HepG2 (cell line): Measurements from ENCODE around the gene SLC6A6. TPM values are rescaled to one million over a fixed set of nuclear protein-coding genes. Genes with fewer than 3 reads are reported as not detected.
A peak's percentile ranks its signal among the peaks of the same experiment; 100 is the strongest.

Source experiments
- ARHGAP35 ChIP-seq: sonication (generic); formaldehyde crosslinking; IDR thresholded peaks from 2 replicates; pipeline ENCODE4 v1.9.0; 2022; ENCODE audit warnings: mild to moderate bottlenecking, inconsistent platforms, moderate library complexity, missing genetic modification reagents, borderline replicate concordance
- DPF2 ChIP-seq: sonication (generic); formaldehyde crosslinking; IDR thresholded peaks from 2 replicates; pipeline ENCODE4 v1.4.0; 2020; ENCODE audit warnings: mild to moderate bottlenecking, low read depth, missing genetic modification reagents, borderline replicate concordance
- FOXA1 ChIP-seq, 2 experiments: fragments of 450-650 bp in 1 of 2; sonication (generic) in 1 of 2; formaldehyde crosslinking in 1 of 2; IDR thresholded peaks; 2 replicates each; pipeline versions ENCODE4 v1.4.0 to v1.6.1; 2016 to 2020; ENCODE audit warnings: missing genetic modification reagents in 1 of 2
- KLF12 ChIP-seq: sonication (generic); formaldehyde crosslinking; IDR thresholded peaks from 2 replicates; pipeline ENCODE4 v1.4.0; 2020; ENCODE audit warnings: missing genetic modification reagents, borderline replicate concordance
- KMT2A ChIP-seq: sonication (generic); formaldehyde crosslinking; IDR thresholded peaks from 2 replicates; pipeline ENCODE4 v1.4.0; 2020; ENCODE audit warnings: missing genetic modification reagents
- MXI1 ChIP-seq: IDR thresholded peaks from 3 replicates; pipeline ENCODE4 v1.6.1; 2012; ENCODE audit warnings: low read depth, low read length, inconsistent platforms, borderline replicate concordance
- NCOA1 ChIP-seq: sonication (generic); formaldehyde crosslinking; IDR thresholded peaks from 2 replicates; pipeline ENCODE4 v1.9.0; 2021; ENCODE audit warnings: missing genetic modification reagents
- RXRA ChIP-seq: sonication (generic); formaldehyde crosslinking; IDR thresholded peaks from 2 replicates; pipeline ENCODE4 v1.5.1; 2020; ENCODE audit warnings: missing genetic modification reagents
- SCMH1 ChIP-seq: sonication (generic); formaldehyde crosslinking; IDR thresholded peaks from 2 replicates; pipeline ENCODE4 v1.9.0; 2021; ENCODE audit warnings: missing genetic modification reagents, mild to moderate bottlenecking, borderline replicate concordance
- SIN3A ChIP-seq: IDR thresholded peaks from 2 replicates; pipeline ENCODE4 v1.6.1; 2011; ENCODE audit warnings: low read depth, mild to moderate bottlenecking, control low read depth, low read length, borderline replicate concordance
- SMYD3 ChIP-seq: sonication (generic); formaldehyde crosslinking; IDR thresholded peaks from 2 replicates; pipeline ENCODE4 v1.8.1; 2023; ENCODE audit warnings: mild to moderate bottlenecking, missing genetic modification reagents
- SP1 ChIP-seq, 2 experiments: fragments of 450-650 bp in 1 of 2; sonication (generic) in 1 of 2; formaldehyde crosslinking in 1 of 2; IDR thresholded peaks; 2 replicates each; pipeline versions ENCODE4 v1.4.0 to v1.6.1; 2016 to 2020; ENCODE audit warnings: missing genetic modification reagents in 1 of 2
- SP2 ChIP-seq: sonication (generic); formaldehyde crosslinking; IDR thresholded peaks from 2 replicates; pipeline ENCODE4 v1.5.1; 2020; ENCODE audit warnings: mild to moderate bottlenecking, missing genetic modification reagents
- ZFAT ChIP-seq: sonication (generic); formaldehyde crosslinking; conservative IDR thresholded peaks from 2 replicates; pipeline ENCODE4 v1.8.1; 2023; ENCODE audit warnings: missing genetic modification reagents, inconsistent platforms
- ZFP36L2 ChIP-seq: sonication (generic); formaldehyde crosslinking; IDR thresholded peaks from 2 replicates; pipeline ENCODE4 v1.4.0; 2020; ENCODE audit warnings: missing genetic modification reagents
- ZKSCAN1 ChIP-seq: fragments of 150-350 bp; IDR thresholded peaks from 2 replicates; pipeline ENCODE4 v1.6.1; 2014; ENCODE audit warnings: low read length
- ZNF224 ChIP-seq: sonication (generic); formaldehyde crosslinking; IDR thresholded peaks from 2 replicates; pipeline ENCODE4 v1.5.0; 2020; ENCODE audit warnings: mild to moderate bottlenecking, missing genetic modification reagents
- ZNF432 ChIP-seq: sonication (generic); formaldehyde crosslinking; IDR thresholded peaks from 2 replicates; pipeline ENCODE4 v1.5.0; 2020; ENCODE audit warnings: missing genetic modification reagents, mild to moderate bottlenecking, borderline replicate concordance
- ZNF441 ChIP-seq: sonication (generic); formaldehyde crosslinking; IDR thresholded peaks from 2 replicates; pipeline ENCODE4 v1.7.0; 2021; ENCODE audit warnings: missing genetic modification reagents, borderline replicate concordance
- ZNF776 ChIP-seq: sonication (generic); formaldehyde crosslinking; IDR thresholded peaks from 2 replicates; pipeline ENCODE4 v1.4.0; 2020; ENCODE audit warnings: mild to moderate bottlenecking, missing genetic modification reagents
- ZNF782 ChIP-seq: sonication (generic); formaldehyde crosslinking; IDR thresholded peaks from 2 replicates; pipeline ENCODE4 v1.4.0; 2020; ENCODE audit warnings: missing genetic modification reagents, mild to moderate bottlenecking, borderline replicate concordance
- polyA plus RNA-seq, 8 experiments: library from polyadenylated mRNA; depleted of rRNA in 3 of 8; stranded (reverse) in 7 of 8; unstranded in 1 of 8; fragments of >200 nt; fragmentation: Illumina TruSeq in 4 of 8; extraction: Trizol in 4 of 8; gene quantifications; 2 replicates each; pipeline versions ENCODE4 v1.2.1 to v1.2.3, GENCODE V29; 2011 to 2016; ENCODE audit warnings: low read depth in 4 of 8, missing spikeins in 1 of 8, mixed read lengths in 1 of 8; ENCODE audit not compliant: insufficient read depth in 1 of 8
- total RNA-seq, 5 experiments: library from RNA; depleted of rRNA; stranded (reverse); fragments of >200 nt; fragmentation: Illumina TruSeq; extraction: Trizol; gene quantifications; 2 replicates each; pipeline ENCODE4 v1.2.3, GENCODE V29; 2016; ENCODE audit warnings: low read depth in 1 of 5
- TF ChIP-seq, protein P1 (sequence below): sonication (generic); formaldehyde crosslinking; IDR thresholded peaks from 2 replicates; pipeline ENCODE4 v1.8.1; 2023; ENCODE audit warnings: missing genetic modification reagents, inconsistent platforms, borderline replicate concordance
- TF ChIP-seq, protein P2 (sequence below): sonication (generic); formaldehyde crosslinking; IDR thresholded peaks from 2 replicates; pipeline ENCODE4 v1.4.0; 2020; ENCODE audit warnings: low read depth, mild to moderate bottlenecking, missing genetic modification reagents
- TF ChIP-seq, protein P3 (sequence below): IDR thresholded peaks from 2 replicates; pipeline ENCODE4 v1.6.1; 2016; ENCODE audit warnings: missing compliant biosample characterization, missing genetic modification reagents, borderline replicate concordance
- TF ChIP-seq, protein P4 (sequence below), 2 experiments: sonication (generic) in 1 of 2; formaldehyde crosslinking in 1 of 2; IDR thresholded peaks; 2 replicates each; pipeline versions ENCODE4 v1.5.1 to v1.6.1; 2011 to 2020; ENCODE audit warnings: borderline replicate concordance in 1 of 2, low read depth in 1 of 2, low read length in 1 of 2, mild to moderate bottlenecking in 1 of 2, missing genetic modification reagents in 1 of 2, moderate library complexity in 1 of 2

SLC6A6 gene
- total and polyA plus RNA-seq, 2 of the 13 experiments (the other 11 are each of a cell fraction or from before 2014, with no cell fraction given) = 14.1 to 20.7 TPM

DNA sequence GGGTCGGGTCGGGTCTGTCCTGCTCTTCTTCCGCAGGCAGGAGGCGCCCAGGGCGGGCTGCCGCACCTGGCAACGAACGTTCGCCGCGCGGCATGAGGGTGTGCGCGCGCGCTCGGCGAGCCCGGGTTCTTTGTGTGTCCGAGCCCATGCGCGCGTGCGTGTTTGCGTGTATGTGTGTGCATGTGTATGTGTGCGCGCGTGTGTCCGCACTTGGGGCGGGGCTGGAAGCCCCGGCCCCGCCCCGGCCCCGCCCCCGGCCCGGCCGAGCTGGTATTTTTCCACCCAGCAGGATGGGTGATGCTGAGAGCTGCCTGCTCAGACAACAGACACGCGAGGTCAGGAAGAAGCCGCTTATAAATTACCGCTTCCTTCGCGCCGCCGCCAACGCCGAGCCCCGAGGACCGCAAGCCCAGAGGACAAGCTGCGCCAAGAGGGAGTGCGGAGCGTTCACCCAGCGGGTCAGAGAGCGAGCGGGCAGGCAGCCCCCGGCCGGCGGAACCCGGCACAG lies at the start of gene SLC6A6 (continued):
- TF ChIP-seq SCMH1 (CRISPR knock-in tag) (no peak), ZNF224 (CRISPR knock-in tag) (no peak), SIN3A (0 out of 2 replicates have a peak, but pooled peaks have one; percentile 24), ARHGAP35 (CRISPR knock-in tag) (no peak), ZKSCAN1 (no peak), RXRA (CRISPR knock-in tag) (no peak), ZFAT (peak; percentile 60; the same call in 1 of the 2 replicates), DPF2 (CRISPR knock-in tag) (no peak), ZNF441 (CRISPR knock-in tag) (no peak), SMYD3 (CRISPR knock-in tag) (no peak), ZNF782 (CRISPR knock-in tag) (no peak), MXI1 (peak; percentile 90; the same call in 2 of the 3 replicates), ZNF776 (CRISPR knock-in tag) (no peak; the same call in 1 of the 2 replicates), KMT2A (CRISPR knock-in tag) (peak; percentile 63), FOXA1 (IDR thresholded peaks at IDR 0.05) (no peak), FOXA1 (CRISPR knock-in tag; IDR thresholded peaks at IDR 0.05) (peak; percentile 55), NCOA1 (CRISPR knock-in tag) (no peak), SP2 (CRISPR knock-in tag) (no peak), ZFP36L2 (CRISPR knock-in tag) (no peak), SP1 (IDR thresholded peaks at IDR 0.05) (no peak), SP1 (CRISPR knock-in tag; IDR thresholded peaks at IDR 0.05) (peak; percentile 80), ZNF432 (CRISPR knock-in tag) (no peak), KLF12 (CRISPR knock-in tag) (peak; percentile 61; the same call in 1 of the 2 replicates)
- TF ChIP-seq, protein P1, sequence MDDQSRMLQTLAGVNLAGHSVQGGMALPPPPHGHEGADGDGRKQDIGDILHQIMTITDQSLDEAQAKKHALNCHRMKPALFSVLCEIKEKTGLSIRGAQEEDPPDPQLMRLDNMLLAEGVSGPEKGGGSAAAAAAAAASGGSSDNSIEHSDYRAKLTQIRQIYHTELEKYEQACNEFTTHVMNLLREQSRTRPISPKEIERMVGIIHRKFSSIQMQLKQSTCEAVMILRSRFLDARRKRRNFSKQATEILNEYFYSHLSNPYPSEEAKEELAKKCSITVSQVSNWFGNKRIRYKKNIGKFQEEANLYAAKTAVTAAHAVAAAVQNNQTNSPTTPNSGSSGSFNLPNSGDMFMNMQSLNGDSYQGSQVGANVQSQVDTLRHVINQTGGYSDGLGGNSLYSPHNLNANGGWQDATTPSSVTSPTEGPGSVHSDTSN (CRISPR knock-in tag) = no peak
- TF ChIP-seq, protein P2, sequence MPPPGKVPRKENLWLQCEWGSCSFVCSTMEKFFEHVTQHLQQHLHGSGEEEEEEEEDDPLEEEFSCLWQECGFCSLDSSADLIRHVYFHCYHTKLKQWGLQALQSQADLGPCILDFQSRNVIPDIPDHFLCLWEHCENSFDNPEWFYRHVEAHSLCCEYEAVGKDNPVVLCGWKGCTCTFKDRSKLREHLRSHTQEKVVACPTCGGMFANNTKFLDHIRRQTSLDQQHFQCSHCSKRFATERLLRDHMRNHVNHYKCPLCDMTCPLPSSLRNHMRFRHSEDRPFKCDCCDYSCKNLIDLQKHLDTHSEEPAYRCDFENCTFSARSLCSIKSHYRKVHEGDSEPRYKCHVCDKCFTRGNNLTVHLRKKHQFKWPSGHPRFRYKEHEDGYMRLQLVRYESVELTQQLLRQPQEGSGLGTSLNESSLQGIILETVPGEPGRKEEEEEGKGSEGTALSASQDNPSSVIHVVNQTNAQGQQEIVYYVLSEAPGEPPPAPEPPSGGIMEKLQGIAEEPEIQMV (CRISPR knock-in tag) = no peak
- TF ChIP-seq, protein P3, sequence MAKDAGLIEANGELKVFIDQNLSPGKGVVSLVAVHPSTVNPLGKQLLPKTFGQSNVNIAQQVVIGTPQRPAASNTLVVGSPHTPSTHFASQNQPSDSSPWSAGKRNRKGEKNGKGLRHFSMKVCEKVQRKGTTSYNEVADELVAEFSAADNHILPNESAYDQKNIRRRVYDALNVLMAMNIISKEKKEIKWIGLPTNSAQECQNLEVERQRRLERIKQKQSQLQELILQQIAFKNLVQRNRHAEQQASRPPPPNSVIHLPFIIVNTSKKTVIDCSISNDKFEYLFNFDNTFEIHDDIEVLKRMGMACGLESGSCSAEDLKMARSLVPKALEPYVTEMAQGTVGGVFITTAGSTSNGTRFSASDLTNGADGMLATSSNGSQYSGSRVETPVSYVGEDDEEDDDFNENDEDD (CRISPR knock-in tag) = peak; percentile 90
- TF ChIP-seq, protein P4, sequence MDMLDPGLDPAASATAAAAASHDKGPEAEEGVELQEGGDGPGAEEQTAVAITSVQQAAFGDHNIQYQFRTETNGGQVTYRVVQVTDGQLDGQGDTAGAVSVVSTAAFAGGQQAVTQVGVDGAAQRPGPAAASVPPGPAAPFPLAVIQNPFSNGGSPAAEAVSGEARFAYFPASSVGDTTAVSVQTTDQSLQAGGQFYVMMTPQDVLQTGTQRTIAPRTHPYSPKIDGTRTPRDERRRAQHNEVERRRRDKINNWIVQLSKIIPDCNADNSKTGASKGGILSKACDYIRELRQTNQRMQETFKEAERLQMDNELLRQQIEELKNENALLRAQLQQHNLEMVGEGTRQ (IDR thresholded peaks at IDR 0.05; ENCODE audit: low read depth, low read length) = no peak
- TF ChIP-seq, protein P4 (CRISPR knock-in tag; IDR thresholded peaks at IDR 0.05; ENCODE audit: borderline replicate concordance) = no peak
